HEK293 (cell line): ENCODE results near the gene CFAP410.
A peak's percentile ranks its signal among the peaks of the same experiment; 100 is the strongest.

ENCODE experiments used
- BCL11B ChIP-seq: fragments of 450-650 bp; formaldehyde crosslinking; IDR thresholded peaks from 2 replicates; pipeline ENCODE4 v1.5.1; 2016; ENCODE audit warnings: low read depth, missing biosample characterization, missing genetic modification characterization
- BCL6B ChIP-seq: fragments of 450-650 bp; formaldehyde crosslinking; IDR thresholded peaks from 2 replicates; pipeline ENCODE4 v1.5.1; 2017; ENCODE audit warnings: missing biosample characterization, missing genetic modification characterization
- GFI1B ChIP-seq: fragments of 450-650 bp; formaldehyde crosslinking; IDR thresholded peaks from 2 replicates; pipeline ENCODE4 v1.5.1; 2016; ENCODE audit warnings: missing biosample characterization, missing genetic modification characterization
- GLI4 ChIP-seq: fragments of 450-650 bp; formaldehyde crosslinking; IDR thresholded peaks from 2 replicates; pipeline ENCODE4 v1.5.1; 2016; ENCODE audit warnings: missing biosample characterization, missing genetic modification characterization
- KLF7 ChIP-seq: fragments of 450-650 bp; formaldehyde crosslinking; IDR thresholded peaks from 2 replicates; pipeline ENCODE4 v1.5.1; 2016; ENCODE audit warnings: missing biosample characterization, missing genetic modification characterization, borderline replicate concordance
- MYNN ChIP-seq: fragments of 450-650 bp; formaldehyde crosslinking; IDR thresholded peaks from 2 replicates; pipeline ENCODE4 v1.5.1; 2016; ENCODE audit warnings: missing biosample characterization, missing genetic modification characterization, borderline replicate concordance
- PATZ1 ChIP-seq: fragments of 450-650 bp; formaldehyde crosslinking; IDR thresholded peaks from 2 replicates; pipeline ENCODE4 v1.5.1; 2016; ENCODE audit warnings: missing biosample characterization, missing genetic modification characterization
- PRDM4 ChIP-seq: fragments of 450-650 bp; formaldehyde crosslinking; IDR thresholded peaks from 2 replicates; pipeline ENCODE4 v1.5.1; 2017; ENCODE audit warnings: missing biosample characterization, missing genetic modification characterization
- SP7 ChIP-seq: fragments of 450-650 bp; formaldehyde crosslinking; IDR thresholded peaks from 2 replicates; pipeline ENCODE4 v1.5.1; 2016; ENCODE audit warnings: missing biosample characterization, missing genetic modification characterization
- ZBTB17 ChIP-seq: fragments of 450-650 bp; formaldehyde crosslinking; IDR thresholded peaks from 2 replicates; pipeline ENCODE4 v1.5.1; 2016; ENCODE audit warnings: missing biosample characterization, missing genetic modification characterization
- ZBTB26 ChIP-seq: fragments of 450-650 bp; formaldehyde crosslinking; optimal IDR thresholded peaks from 2 replicates; pipeline ENCODE3; 2016; ENCODE audit warnings: missing biosample characterization, mild to moderate bottlenecking, missing genetic modification characterization
- ZBTB44 ChIP-seq: fragments of 450-650 bp; IDR thresholded peaks from 2 replicates; pipeline ENCODE4 v1.5.1; 2018; ENCODE audit warnings: missing biosample characterization, mild to moderate bottlenecking, missing genetic modification characterization
- ZBTB6 ChIP-seq: fragments of 450-650 bp; formaldehyde crosslinking; IDR thresholded peaks from 2 replicates; pipeline ENCODE4 v1.5.1; 2017; ENCODE audit warnings: missing biosample characterization, missing genetic modification characterization
- ZNF133 ChIP-seq: fragments of 450-650 bp; formaldehyde crosslinking; IDR thresholded peaks from 2 replicates; pipeline ENCODE4 v1.5.1; 2016; ENCODE audit warnings: missing biosample characterization, missing genetic modification characterization
- ZNF23 ChIP-seq: fragments of 450-650 bp; formaldehyde crosslinking; IDR thresholded peaks from 2 replicates; pipeline ENCODE4 v1.5.1; 2016; ENCODE audit warnings: missing biosample characterization, missing genetic modification characterization, borderline replicate concordance
- ZNF266 ChIP-seq: fragments of 450-650 bp; formaldehyde crosslinking; IDR thresholded peaks from 2 replicates; pipeline ENCODE4 v1.5.1; 2016; ENCODE audit warnings: missing biosample characterization, missing genetic modification characterization, low read depth
- ZNF292 ChIP-seq: fragments of 450-650 bp; formaldehyde crosslinking; IDR thresholded peaks from 2 replicates; pipeline ENCODE4 v1.5.1; 2016; ENCODE audit warnings: low read depth, missing biosample characterization, missing genetic modification characterization, borderline replicate concordance
- ZNF426 ChIP-seq: fragments of 450-650 bp; formaldehyde crosslinking; IDR thresholded peaks from 2 replicates; pipeline ENCODE4 v1.5.1; 2017; ENCODE audit warnings: missing biosample characterization, missing genetic modification characterization, mild to moderate bottlenecking, inconsistent platforms, moderate library complexity
- ZNF48 ChIP-seq: fragments of 450-650 bp; formaldehyde crosslinking; IDR thresholded peaks from 2 replicates; pipeline ENCODE4 v1.5.1; 2016; ENCODE audit warnings: missing biosample characterization, missing genetic modification characterization
- ZNF530 ChIP-seq: fragments of 450-650 bp; formaldehyde crosslinking; IDR thresholded peaks from 2 replicates; pipeline ENCODE4 v1.5.1; 2016; ENCODE audit warnings: low read depth, missing biosample characterization, missing genetic modification characterization
- ZNF664 ChIP-seq: fragments of 450-650 bp; formaldehyde crosslinking; IDR thresholded peaks from 2 replicates; pipeline ENCODE4 v1.5.1; 2016; ENCODE audit warnings: missing biosample characterization, missing genetic modification characterization
- ZNF785 ChIP-seq: fragments of 450-650 bp; formaldehyde crosslinking; IDR thresholded peaks from 2 replicates; pipeline ENCODE4 v1.5.1; 2016; ENCODE audit warnings: missing biosample characterization, missing genetic modification characterization
- ZSCAN16 ChIP-seq: fragments of 450-650 bp; formaldehyde crosslinking; IDR thresholded peaks from 2 replicates; pipeline ENCODE4 v1.5.1; 2016; ENCODE audit warnings: missing biosample characterization, missing genetic modification characterization
- ZSCAN4 ChIP-seq: fragments of 450-650 bp; formaldehyde crosslinking; IDR thresholded peaks from 2 replicates; pipeline ENCODE4 v1.5.1; 2017; ENCODE audit warnings: missing biosample characterization, missing genetic modification characterization
- ZSCAN5A ChIP-seq: fragments of 450-650 bp; formaldehyde crosslinking; IDR thresholded peaks from 2 replicates; pipeline ENCODE4 v1.5.1; 2016; ENCODE audit warnings: missing biosample characterization, missing genetic modification characterization
- ZXDB ChIP-seq: fragments of 450-650 bp; formaldehyde crosslinking; IDR thresholded peaks from 2 replicates; pipeline ENCODE4 v1.5.1; 2016; ENCODE audit warnings: missing biosample characterization, missing genetic modification characterization

CFAP410 gene

GRCh38 chr21:44337941-44338895, 972 bp downstream of the CFAP410 start (continued):
- TF ChIP-seq BCL11B (no peak), KLF7 (tag by site-specific recombination) (no peak), PATZ1 (tag by site-specific recombination) (peak; percentile 80), ZNF48 (tag by site-specific recombination) (no peak), ZNF664 (tag by site-specific recombination) (no peak), ZNF530 (tag by site-specific recombination) (no peak), ZBTB17 (tag by site-specific recombination) (no peak), GLI4 (no peak), ZBTB26 (tag by site-specific recombination) (no peak), ZNF292 (tag by site-specific recombination) (no peak), ZXDB (no peak), GFI1B (tag by site-specific recombination) (no peak), ZSCAN4 (tag by site-specific recombination) (no peak), ZSCAN16 (tag by site-specific recombination) (no peak), SP7 (tag by site-specific recombination) (peak; percentile 26; the same call in 1 of the 2 replicates), ZNF785 (tag by site-specific recombination) (no peak), ZSCAN5A (tag by site-specific recombination) (0 out of 2 replicates have a peak, but pooled peaks have one; percentile 31), ZNF266 (tag by site-specific recombination) (no peak), ZBTB6 (no peak), ZNF133 (no peak), PRDM4 (no peak), ZNF23 (tag by site-specific recombination) (no peak), BCL6B (tag by site-specific recombination) (no peak), ZNF426 (tag by site-specific recombination) (no peak), MYNN (no peak), ZBTB44 (tag by site-specific recombination) (no peak)
